Osteoblast (primary cell): ENCODE results near the gene DCC. TPM values are rescaled to one million over a fixed set of nuclear protein-coding genes. Genes with fewer than 3 reads are reported as not detected.

Experiments used
- DNase-seq: peaks from one replicate; pipeline ENCODE4 v3.0.0; 2011; ENCODE audit warnings: low spot score, mixed read lengths; ENCODE audit not compliant: insufficient read length; ENCODE audit errors: missing footprints
- H2AFZ ChIP-seq: 2 replicates; pipeline ENCODE4 v1.6.0; 2011; ENCODE audit warnings: mild to moderate bottlenecking, low read length
- H3K27ac ChIP-seq: 2 replicates; pipeline ENCODE4 v1.5.1; 2011; ENCODE audit warnings: mild to moderate bottlenecking, low read depth, low read length, moderate library complexity
- H3K27me3 ChIP-seq: 2 replicates; pipeline ENCODE4 v1.6.0; 2012; ENCODE audit warnings: mild to moderate bottlenecking, control low read depth, inconsistent platforms, low read length, moderate library complexity; ENCODE audit not compliant: insufficient read depth
- H3K36me3 ChIP-seq: 2 replicates; pipeline ENCODE4 v1.5.1; 2011; ENCODE audit warnings: mild to moderate bottlenecking, low read length, control low read depth, moderate library complexity; ENCODE audit not compliant: insufficient read depth
- H3K4me1 ChIP-seq: 2 replicates; pipeline ENCODE4 v1.5.1; 2011; ENCODE audit warnings: mild to moderate bottlenecking, low read length, control low read depth, moderate library complexity; ENCODE audit not compliant: insufficient read depth
- H3K4me2 ChIP-seq: 2 replicates; pipeline ENCODE4 v1.6.0; 2011; ENCODE audit warnings: mild to moderate bottlenecking, low read length; ENCODE audit not compliant: insufficient read depth
- H3K4me3 ChIP-seq: fragments of 200-600 bp; sonication (generic); 3 replicates; pipeline ENCODE4 v1.5.1; 2012; ENCODE audit warnings: mild to moderate bottlenecking, low read length, inconsistent platforms; ENCODE audit not compliant: insufficient read depth
- H3K79me2 ChIP-seq: 2 replicates; pipeline ENCODE4 v1.6.0; 2012; ENCODE audit warnings: mild to moderate bottlenecking, low read length, control low read depth, inconsistent platforms; ENCODE audit not compliant: insufficient read depth
- H3K9me3 ChIP-seq: 2 replicates; pipeline ENCODE4 v1.5.1; 2011; ENCODE audit warnings: low read depth, low read length, control low read depth
- H4K20me1 ChIP-seq: 2 replicates; pipeline ENCODE4 v1.6.0; 2012; ENCODE audit warnings: mild to moderate bottlenecking, low read length, control low read depth; ENCODE audit not compliant: insufficient read depth
- CTCF ChIP-seq: IDR thresholded peaks from 2 replicates; pipeline ENCODE4 v1.5.1; 2011; ENCODE audit warnings: mild to moderate bottlenecking, low read depth, low read length, moderate library complexity; ENCODE audit errors: extremely low read depth
- total RNA-seq: library from RNA; depleted of rRNA; stranded (reverse); fragments of >200 nt; gene quantifications from 2 replicates; pipeline ENCODE4 v1.2.3, GENCODE V29; 2012

DCC gene
- total RNA-seq, 1 donor, result not detected

GRCh38 chr18:52612406-52612805 is 272.4 kb downstream of the DCC start:
- Histone ChIP-seq H3K27me3 (no peaks in the 10 kb centered on the region), H3K4me1 (no peaks in the 10 kb centered on the region), H4K20me1 (no peaks in the 10 kb centered on the region), H3K79me2 (no peaks in the 10 kb centered on the region), H3K36me3 (no peaks in the 10 kb centered on the region), H3K4me3 (no peak overlapping the region), H3K27ac (no peak overlapping the region), H3K4me2 (no peak overlapping the region), H3K9me3 (peaks cover 2% of the 10 kb centered on the region), H2AFZ (no peak overlapping the region)
- no peak for DNase-seq
- no peak for TF ChIP-seq CTCF

GRCh38 chr18:52615321-52615720 is 275.3 kb downstream of the DCC start:
- Histone ChIP-seq H4K20me1 (no peaks in the 10 kb centered on the region), H3K79me2 (no peaks in the 10 kb centered on the region), H3K27me3 (no peaks in the 10 kb centered on the region), H3K36me3 (no peaks in the 10 kb centered on the region), H3K4me1 (no peaks in the 10 kb centered on the region), H3K9me3 (peaks cover 2% of the 10 kb centered on the region), H3K4me3 (no peak overlapping the region), H2AFZ (no peak overlapping the region), H3K4me2 (no peak overlapping the region), H3K27ac (no peak overlapping the region)
- TF ChIP-seq CTCF, result no peak
- no peak for DNase-seq

DNA sequence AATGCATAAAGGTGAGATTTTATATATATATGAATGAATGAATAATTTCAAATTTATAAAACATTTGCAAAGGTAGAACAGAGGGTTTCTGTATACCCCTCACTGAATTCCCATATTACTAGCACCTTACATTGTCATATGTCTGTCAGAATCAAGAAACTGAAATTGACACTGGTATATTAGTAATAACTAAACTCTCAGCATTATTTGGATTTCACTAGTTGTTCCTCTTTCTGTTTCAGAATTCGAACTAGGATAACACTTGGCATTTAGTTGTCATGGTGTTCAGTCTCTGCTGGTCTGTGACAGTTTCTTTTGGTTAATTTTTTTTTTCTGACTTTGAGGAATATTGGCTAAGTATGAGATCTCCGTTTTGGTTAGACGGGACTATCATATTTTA is 275.9 kb downstream of the DCC start:
- Histone ChIP-seq H3K4me2 (no peak overlapping the region), H3K36me3 (no peaks in the 10 kb centered on the region)
- no peak for TF ChIP-seq CTCF

GRCh38 chr18:52617931-52618330 is 277.9 kb downstream of the DCC start:
- Histone ChIP-seq H3K36me3 (no peaks in the 10 kb centered on the region), H3K27ac (no peak overlapping the region), H2AFZ (no peak overlapping the region), H3K27me3 (no peaks in the 10 kb centered on the region), H3K79me2 (no peaks in the 10 kb centered on the region), H3K4me2 (no peak overlapping the region), H3K9me3 (no peaks in the 10 kb centered on the region), H3K4me1 (no peaks in the 10 kb centered on the region), H4K20me1 (no peaks in the 10 kb centered on the region), H3K4me3 (no peak overlapping the region)
- DNase-seq, result no peak
- no peak for TF ChIP-seq CTCF

More for the DNA sequence above, 275.9 kb downstream of the DCC start:
- Histone ChIP-seq H3K79me2 (no peaks in the 10 kb centered on the region), H4K20me1 (no peaks in the 10 kb centered on the region), H3K27me3 (no peaks in the 10 kb centered on the region), H2AFZ (no peak overlapping the region), H3K27ac (no peak overlapping the region), H3K4me3 (no peak overlapping the region), H3K9me3 (peaks cover 2% of the 10 kb centered on the region), H3K4me1 (no peaks in the 10 kb centered on the region)
- no peak for DNase-seq
